ENCODE results near the gene GPR146. TPM values are rescaled to one million over a fixed set of nuclear protein-coding genes. Genes with fewer than 3 reads are reported as not detected.

The GPR146 gene
- total RNA-seq, 4 donors from 2014 or later: 9.2 to 14.5 TPM; not detected in 2

GRCh38 chr7:1052031-1052818 is 7.9 kb downstream of the GPR146 start:
- Histone ChIP-seq H3K27ac (peak overlapping the region; percentile 13 to 85 (median 42)), H3K4me1 (peaks cover 14 to 72% (median 18%) of the 10 kb centered on the region in 4 donors), H3K4me3 (no peak overlapping the region), H3K9me3 (no peaks in the 10 kb centered on the region), H3K36me3 (no peaks in the 10 kb centered on the region), H3K27me3 (no peaks in the 10 kb centered on the region)
- no peak for DNase-seq
- 79 to 87% methylated on average over 16 to 17 of the region's 20 CpGs for WGBS, 2 donors (ENCODE audit: low coverage in 1 of 2)
- TF ChIP-seq POLR2A (IDR thresholded peaks at IDR 0.05): no peak
- no peak for TF ChIP-seq EP300 (IDR thresholded peaks at IDR 0.05; ENCODE audit: low read depth)
- TF ChIP-seq POLR2AphosphoS5 (IDR thresholded peaks at IDR 0.05): no peak
- TF ChIP-seq CTCF (IDR thresholded peaks at IDR 0.05): no peak
- in situ Hi-C loops (cut with MboI; ENCODE audit: low pct_ligation_motif_present in 1 of 4, low pct_unique_long_range_greater_than_20kb in 1 of 4, low sequenced_read_pairs in 3 of 4) (no loop called here), intact Hi-C loops (cut with DNase I; ENCODE audit: low total_unique reads) (no loop called here)

- H3K36me3 ChIP-seq: no peaks in the 10 kb centered on the region
- H3K27me3 ChIP-seq: no peaks in the 10 kb centered on the region
- peaks cover 7 to 64% (median 16%) of the 10 kb centered on the region in 4 donors for H3K4me1 ChIP-seq
- no peaks in the 10 kb centered on the region for H3K9me3 ChIP-seq
- no peak overlapping the region for H3K4me3 ChIP-seq
- in situ Hi-C loops (cut with MboI; ENCODE audit: low pct_ligation_motif_present in 1 of 4, low pct_unique_long_range_greater_than_20kb in 1 of 4, low sequenced_read_pairs in 3 of 4): no loop called here
- H3K27ac ChIP-seq: peak overlapping the region; percentile 10 to 85 (median 31)
- no peak for DNase-seq
- intact Hi-C loops (cut with DNase I; ENCODE audit: low total_unique reads): no loop called here
- TF ChIP-seq POLR2A (IDR thresholded peaks at IDR 0.05) (no peak), EP300 (IDR thresholded peaks at IDR 0.05; ENCODE audit: low read depth) (peak; percentile 14)
- 82% methylated on average over 17 of the region's 17 CpGs; no CpG with 5 or more reads in 1 of the 2 donors for WGBS, 2 donors (ENCODE audit: low coverage in 1 of 2)
Measured at GRCh38 chr7:1053002-1053411, 8.7 kb downstream of the GPR146 start.

DNA sequence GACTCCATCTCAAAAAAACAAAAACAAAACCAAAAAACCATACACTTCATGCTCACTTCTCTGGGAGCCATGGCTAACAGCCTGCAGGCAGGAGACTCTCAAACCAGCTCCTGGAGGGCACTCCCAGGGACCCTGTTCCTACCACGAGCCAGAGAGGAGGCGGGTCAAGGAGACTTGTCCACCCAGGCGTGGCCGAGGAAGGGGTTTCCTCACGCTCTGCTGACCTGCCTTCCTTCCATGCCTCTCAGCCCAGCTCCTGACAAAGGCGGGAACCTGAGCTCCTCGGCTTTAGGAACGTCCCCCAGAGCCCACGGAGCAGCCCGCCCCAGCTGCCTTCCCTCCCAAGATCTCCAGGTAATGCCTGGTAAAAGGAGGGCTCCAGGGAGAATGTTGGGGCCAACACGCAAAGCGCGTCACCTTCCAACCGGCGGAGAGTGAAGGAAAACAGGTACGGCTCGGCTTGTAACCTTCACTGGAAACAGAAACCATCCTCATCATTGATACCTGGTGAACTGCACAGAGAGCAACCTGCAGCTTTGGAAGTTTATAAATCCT is 9.5 kb downstream of the GPR146 start:
- intact Hi-C loops (cut with DNase I; ENCODE audit: low total_unique reads) (no loop called here), in situ Hi-C loops (cut with MboI; ENCODE audit: low pct_ligation_motif_present in 1 of 4, low pct_unique_long_range_greater_than_20kb in 1 of 4, low sequenced_read_pairs in 3 of 4) (no loop called here)
- Histone ChIP-seq H3K27ac (peak overlapping the region; percentile 10 to 85 (median 54)), H3K27me3 (no peaks in the 10 kb centered on the region), H3K4me3 (no peak overlapping the region), H3K4me1 (peaks cover 7 to 62% (median 16%) of the 10 kb centered on the region in 4 donors), H3K9me3 (no peaks in the 10 kb centered on the region), H3K36me3 (no peaks in the 10 kb centered on the region)
- 81 to 89% methylated on average over 3 to 17 of the region's 17 CpGs for WGBS, 2 donors (ENCODE audit: low coverage in 1 of 2)
- no peak for DNase-seq
- no peak for TF ChIP-seq EP300 (IDR thresholded peaks at IDR 0.05; ENCODE audit: low read depth)
- no peak for TF ChIP-seq POLR2AphosphoS5 (IDR thresholded peaks at IDR 0.05)

- DNase-seq: no peak
- peaks cover 7 to 56% (median 16%) of the 10 kb centered on the region in 4 donors for H3K4me1 ChIP-seq
- no peaks in the 10 kb centered on the region for H3K36me3 ChIP-seq
- peak overlapping the region; percentile 54 to 85 (median 57) for H3K27ac ChIP-seq
- peak overlapping the region in 1 of 4 donors; percentile 37 for H3K4me3 ChIP-seq
- WGBS, 2 donors (ENCODE audit: low coverage in 1 of 2): 59% methylated on average over 22 of the region's 25 CpGs; no CpG with 5 or more reads in 1 of the 2 donors
- no peaks in the 10 kb centered on the region for H3K9me3 ChIP-seq
- in situ Hi-C loops (cut with MboI; ENCODE audit: low pct_ligation_motif_present in 1 of 4, low pct_unique_long_range_greater_than_20kb in 1 of 4, low sequenced_read_pairs in 3 of 4) (no loop called here), intact Hi-C loops (cut with DNase I; ENCODE audit: low total_unique reads) (no loop called here)
- TF ChIP-seq POLR2A (IDR thresholded peaks at IDR 0.05): no peak
- no peak for TF ChIP-seq EP300 (IDR thresholded peaks at IDR 0.05; ENCODE audit: low read depth)
- TF ChIP-seq POLR2AphosphoS5 (IDR thresholded peaks at IDR 0.05): no peak
- TF ChIP-seq CTCF (IDR thresholded peaks at IDR 0.05): no peak
- H3K27me3 ChIP-seq: no peaks in the 10 kb centered on the region
Measured at GRCh38 chr7:1054438-1054837, 10.1 kb downstream of the GPR146 start.

DNA sequence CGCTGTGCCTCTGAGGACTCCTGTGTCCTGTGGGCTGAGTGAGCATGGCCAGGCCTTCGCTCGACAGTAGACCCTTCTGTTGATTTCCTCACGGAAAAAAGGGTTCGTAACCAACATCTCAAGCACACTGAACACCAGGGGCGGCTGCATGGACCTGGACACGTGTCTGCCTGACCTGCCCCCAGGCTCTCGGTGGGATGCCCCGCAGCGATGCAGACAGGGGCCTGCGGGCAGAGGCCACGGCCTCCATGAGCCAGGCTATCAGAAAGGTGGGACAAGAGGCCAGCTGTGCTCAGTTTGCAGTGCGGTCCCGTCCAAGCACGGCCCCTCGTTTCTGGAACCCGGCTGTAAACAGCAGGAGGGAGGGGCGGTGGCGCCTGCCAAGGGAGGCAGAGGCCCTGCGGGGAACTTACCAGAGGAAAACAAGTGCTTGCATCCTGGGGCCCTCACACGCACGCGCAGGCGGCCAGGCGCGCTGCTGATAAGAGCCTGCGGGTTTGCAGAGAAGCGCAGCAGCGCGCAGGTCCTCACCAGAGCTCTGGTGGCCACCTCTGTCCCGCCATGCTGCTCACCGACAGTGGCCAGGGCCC is 10.6 kb downstream of the GPR146 start:
- Histone ChIP-seq H3K27me3 (no peaks in the 10 kb centered on the region), H3K27ac (peak overlapping the region; percentile 54 to 85 (median 57)), H3K4me1 (peaks cover 7 to 52% (median 16%) of the 10 kb centered on the region in 4 donors), H3K4me3 (peak overlapping the region in 2 of 4 donors; percentile 4 to 37), H3K9me3 (no peaks in the 10 kb centered on the region), H3K36me3 (no peaks in the 10 kb centered on the region)
- TF ChIP-seq POLR2AphosphoS5 (IDR thresholded peaks at IDR 0.05) (peak in 2 of 3 donors; percentile 16 to 43), POLR2A (IDR thresholded peaks at IDR 0.05) (no peak), EP300 (IDR thresholded peaks at IDR 0.05; ENCODE audit: low read depth) (no peak), CTCF (IDR thresholded peaks at IDR 0.05) (no peak)
- DNase-seq: peak; percentile 51
- intact Hi-C loops (cut with DNase I; ENCODE audit: low total_unique reads): no loop called here
- WGBS, 2 donors (ENCODE audit: low coverage in 1 of 2): 68% methylated on average over 32 of the region's 32 CpGs; no CpG with 5 or more reads in 1 of the 2 donors
- in situ Hi-C loops (cut with MboI; ENCODE audit: low pct_ligation_motif_present in 1 of 4, low pct_unique_long_range_greater_than_20kb in 1 of 4, low sequenced_read_pairs in 3 of 4): no loop called here

Measured in transverse colon (tissue), 4 donors.